Thymus (tissue), 11 donors: ENCODE data around the gene HEATR5A. TPM values are rescaled to one million over a fixed set of nuclear protein-coding genes. Genes with fewer than 3 reads are reported as not detected.
"Not testable (repeated sequence)": the region's sequence is repeated elsewhere in the genome, so short reads cannot be mapped to it uniquely, and the experiment has no call there.

Experiments used
- DNase-seq, 9 donors: peaks; one replicate each; pipeline ENCODE4 v3.0.0-alpha.2; 2013; ENCODE audit warnings: low spot score in 9 of 9, low read depth in 6 of 9, missing footprints in 1 of 9
- H3K27ac ChIP-seq, 2 donors: one replicate each; pipeline ENCODE4 v1.5.1; 2013; ENCODE audit warnings: control low read depth in 1 of 2, low read depth in 1 of 2, low read length in 1 of 2, mild to moderate bottlenecking in 1 of 2, moderate library complexity in 1 of 2
- H3K27me3 ChIP-seq, 2 donors: one replicate each; pipeline ENCODE4 v1.5.1; 2013; ENCODE audit warnings: low read length in 1 of 2; ENCODE audit not compliant: control insufficient read depth in 2 of 2, insufficient read depth in 1 of 2
- H3K36me3 ChIP-seq, 2 donors: one replicate each; pipeline ENCODE4 v1.5.1; 2013; ENCODE audit warnings: low read length in 1 of 2, mild to moderate bottlenecking in 1 of 2, moderate library complexity in 1 of 2; ENCODE audit not compliant: control insufficient read depth in 2 of 2, insufficient read depth in 2 of 2
- H3K4me1 ChIP-seq, 2 donors: one replicate each; pipeline ENCODE4 v1.5.1; 2013; ENCODE audit warnings: low read length in 2 of 2; ENCODE audit not compliant: control insufficient read depth in 2 of 2, insufficient read depth in 2 of 2
- H3K4me3 ChIP-seq, 2 donors: one replicate each; pipeline ENCODE4 v1.5.1; 2013; ENCODE audit warnings: low read length in 2 of 2, control low read depth in 1 of 2, mild to moderate bottlenecking in 1 of 2
- H3K9me3 ChIP-seq, 2 donors: one replicate each; pipeline ENCODE4 v1.5.1; 2013; ENCODE audit warnings: low read length in 1 of 2, mild to moderate bottlenecking in 1 of 2; ENCODE audit not compliant: control insufficient read depth in 2 of 2, insufficient read depth in 1 of 2
- WGBS: extraction: QIAGEN DNeasy Blood & Tissue Kit; methylation state at CpG from one replicate; pipeline ENCODE4 v1.1.7; 2013; 5-methylcytosine and 5-hydroxymethylcytosine counted together
- polyA plus RNA-seq: library from polyadenylated mRNA; stranded (reverse); fragments of 200-250 nt; gene quantifications from one replicate; pipeline ENCODE4 v1.2.3, GENCODE V29; 2013
- total RNA-seq: library from RNA; stranded (reverse); fragments of 120-200 nt; gene quantifications from one replicate; pipeline ENCODE4 v1.2.4, GENCODE V29; 2013
- donor health status: healthy.

HEATR5A gene
- total and polyA plus RNA-seq, 2 donors, result 7.5 to 10.9 TPM

DNA sequence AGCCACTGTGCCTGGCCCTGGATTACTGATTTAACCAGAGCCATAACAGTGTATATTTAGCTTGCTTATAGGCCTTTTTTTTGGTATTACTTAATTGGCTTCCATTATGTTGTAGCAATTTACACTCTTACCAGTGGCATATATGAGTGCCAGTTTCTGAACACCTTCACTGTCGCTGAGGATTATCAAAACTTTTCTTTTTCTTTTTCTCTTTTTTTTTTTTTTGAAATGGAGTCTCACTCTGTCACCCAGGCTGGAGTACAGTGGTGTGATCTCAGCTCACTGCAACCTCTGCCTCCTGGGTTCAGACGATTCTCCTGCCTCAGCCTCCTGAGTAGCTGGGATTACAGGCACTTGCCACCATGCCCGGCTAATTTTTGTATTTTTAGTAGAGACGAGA lies 164.4 kb downstream of the HEATR5A start:
- not testable (repeated sequence) for H3K9me3 ChIP-seq, H3K27ac ChIP-seq, DNase-seq, H3K36me3 ChIP-seq, H3K4me3 ChIP-seq, H3K27me3 ChIP-seq, H3K4me1 ChIP-seq
- WGBS, result 94% methylated on average over 4 of the region's 4 CpGs

DNA sequence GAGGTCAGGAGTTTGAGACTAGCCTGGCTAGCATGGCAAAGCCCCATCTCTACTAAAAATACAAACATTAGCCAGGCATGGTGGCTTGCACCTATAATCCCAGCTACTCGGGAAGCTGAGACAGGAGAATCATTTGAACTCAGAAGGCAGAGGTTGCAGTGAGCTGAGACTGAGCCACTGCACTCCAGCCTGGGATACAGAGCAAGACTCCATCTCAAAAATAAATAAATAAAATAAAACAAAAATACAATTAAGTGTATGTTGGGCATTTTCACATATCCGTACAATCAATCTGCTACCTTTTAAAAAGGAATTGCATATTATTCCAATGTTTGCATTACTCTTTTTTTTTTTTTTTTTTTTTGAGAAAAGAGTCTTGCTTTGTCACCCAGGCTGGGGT lies 165.1 kb downstream of the HEATR5A start:
- Histone ChIP-seq H3K27me3 (no peaks in the 10 kb centered on the region), H3K9me3 (no peaks in the 10 kb centered on the region), H3K4me3 (no peak overlapping the region), H3K36me3 (no peaks in the 10 kb centered on the region), H3K4me1 (no peaks in the 10 kb centered on the region), H3K27ac (no peak overlapping the region)
- no peak for DNase-seq
- 98% methylated on average over 2 of the region's 2 CpGs for WGBS

DNA sequence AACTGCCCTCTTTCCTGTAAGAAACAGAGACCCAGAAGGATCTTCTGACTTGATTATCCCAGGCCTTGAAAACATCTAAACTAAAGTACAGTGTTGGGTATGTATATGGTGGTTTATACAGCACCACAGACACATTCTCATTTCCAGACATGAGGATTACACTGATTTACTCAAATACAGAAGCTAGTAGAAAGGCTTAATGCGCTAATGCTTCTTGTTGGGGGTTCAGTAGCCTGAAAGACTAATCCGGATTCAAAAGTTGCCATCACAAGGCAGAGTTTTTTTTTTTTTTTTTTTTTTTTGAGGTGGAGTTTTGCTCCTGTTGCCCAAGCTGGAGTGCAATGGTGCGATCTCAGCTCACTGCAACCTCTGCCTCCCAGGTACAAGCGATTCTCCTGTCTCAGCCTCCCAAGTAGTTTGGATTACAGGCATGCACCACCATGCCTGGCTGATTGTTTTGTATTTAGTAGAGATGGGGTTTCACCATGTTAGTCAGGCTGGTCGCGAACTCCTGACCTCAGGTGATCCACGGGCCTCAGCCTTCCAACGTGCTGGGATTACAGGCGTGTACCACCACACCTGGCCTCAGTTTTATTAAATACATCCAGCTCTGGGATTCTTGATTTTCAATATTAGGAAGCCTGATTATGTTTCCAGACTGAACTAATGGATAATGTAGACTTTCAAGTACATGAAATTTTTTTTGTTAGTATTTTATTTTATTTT lies 166.4 kb downstream of the HEATR5A start:
- H3K27ac ChIP-seq, result no peak overlapping the region
- DNase-seq, result no peak
- no peak overlapping the region for H3K4me3 ChIP-seq
- 97% methylated on average over 9 of the region's 9 CpGs for WGBS
- no peaks in the 10 kb centered on the region for H3K4me1 ChIP-seq
- H3K36me3 ChIP-seq, result no peaks in the 10 kb centered on the region
- H3K27me3 ChIP-seq, result no peaks in the 10 kb centered on the region
- no peaks in the 10 kb centered on the region for H3K9me3 ChIP-seq

GRCh38 chr14:31252865-31253264 lies 167.5 kb downstream of the HEATR5A start:
- no peaks in the 10 kb centered on the region for H3K4me1 ChIP-seq
- no peaks in the 10 kb centered on the region for H3K9me3 ChIP-seq
- no peaks in the 10 kb centered on the region for H3K27me3 ChIP-seq
- WGBS, result 81% methylated on average over 1 of the region's 1 CpG
- no peak overlapping the region for H3K27ac ChIP-seq
- H3K36me3 ChIP-seq, result no peaks in the 10 kb centered on the region
- H3K4me3 ChIP-seq, result no peak overlapping the region
- DNase-seq, result no peak

GRCh38 chr14:31251028-31251958 lies 169.1 kb downstream of the HEATR5A start:
- Histone ChIP-seq H3K27me3 (no peaks in the 10 kb centered on the region), H3K9me3 (no peaks in the 10 kb centered on the region), H3K4me1 (no peaks in the 10 kb centered on the region), H3K4me3 (no peak overlapping the region), H3K27ac (no peak overlapping the region), H3K36me3 (no peaks in the 10 kb centered on the region)
- WGBS, result 80% methylated on average over 10 of the region's 10 CpGs
- no peak for DNase-seq

- no peaks in the 10 kb centered on the region for H3K9me3 ChIP-seq
- no peak for DNase-seq
- no peaks in the 10 kb centered on the region for H3K27me3 ChIP-seq
- no peaks in the 10 kb centered on the region for H3K4me1 ChIP-seq
- 92% methylated on average over 3 of the region's 3 CpGs for WGBS
- no peaks in the 10 kb centered on the region for H3K36me3 ChIP-seq
- no peak overlapping the region for H3K27ac ChIP-seq
- no peak overlapping the region for H3K4me3 ChIP-seq
These were observed 175.7 kb downstream of the HEATR5A start for GRCh38 chr14:31244626-31245025.

GRCh38 chr14:31243860-31244259 lies 176.5 kb downstream of the HEATR5A start:
- H3K4me1 ChIP-seq, result no peaks in the 10 kb centered on the region
- H3K36me3 ChIP-seq, result no peaks in the 10 kb centered on the region
- H3K27me3 ChIP-seq, result no peaks in the 10 kb centered on the region
- H3K9me3 ChIP-seq, result no peaks in the 10 kb centered on the region
- H3K4me3 ChIP-seq, result no peak overlapping the region
- 92% methylated on average over 8 of the region's 8 CpGs for WGBS
- DNase-seq, result no peak
- H3K27ac ChIP-seq, result no peak overlapping the region

- WGBS, result 93% methylated on average over 10 of the region's 10 CpGs
- H3K27me3 ChIP-seq, H3K4me1 ChIP-seq, DNase-seq, H3K27ac ChIP-seq, H3K36me3 ChIP-seq, H3K9me3 ChIP-seq, H3K4me3 ChIP-seq: not testable (repeated sequence)
These were observed 178.0 kb downstream of the HEATR5A start for GRCh38 chr14:31242161-31242940.
